Endometrium (tissue), 2 donors: ENCODE results near the gene SIGLEC11.
A peak's percentile ranks its signal among the peaks of the same experiment; 100 is the strongest.
"Not testable (repeated sequence)": the region's sequence is repeated elsewhere in the genome, so short reads cannot be mapped to it uniquely, and the experiment has no call there.

ENCODE experiments used
- FAIRE-seq: peaks from 2 replicates; lab custom pipeline; 2012; peaks lifted over from hg19 to GRCh38; lab: Jason Lieb, UNC
- donor health status: control.
- donor health status: control.

Gene SIGLEC11

DNA sequence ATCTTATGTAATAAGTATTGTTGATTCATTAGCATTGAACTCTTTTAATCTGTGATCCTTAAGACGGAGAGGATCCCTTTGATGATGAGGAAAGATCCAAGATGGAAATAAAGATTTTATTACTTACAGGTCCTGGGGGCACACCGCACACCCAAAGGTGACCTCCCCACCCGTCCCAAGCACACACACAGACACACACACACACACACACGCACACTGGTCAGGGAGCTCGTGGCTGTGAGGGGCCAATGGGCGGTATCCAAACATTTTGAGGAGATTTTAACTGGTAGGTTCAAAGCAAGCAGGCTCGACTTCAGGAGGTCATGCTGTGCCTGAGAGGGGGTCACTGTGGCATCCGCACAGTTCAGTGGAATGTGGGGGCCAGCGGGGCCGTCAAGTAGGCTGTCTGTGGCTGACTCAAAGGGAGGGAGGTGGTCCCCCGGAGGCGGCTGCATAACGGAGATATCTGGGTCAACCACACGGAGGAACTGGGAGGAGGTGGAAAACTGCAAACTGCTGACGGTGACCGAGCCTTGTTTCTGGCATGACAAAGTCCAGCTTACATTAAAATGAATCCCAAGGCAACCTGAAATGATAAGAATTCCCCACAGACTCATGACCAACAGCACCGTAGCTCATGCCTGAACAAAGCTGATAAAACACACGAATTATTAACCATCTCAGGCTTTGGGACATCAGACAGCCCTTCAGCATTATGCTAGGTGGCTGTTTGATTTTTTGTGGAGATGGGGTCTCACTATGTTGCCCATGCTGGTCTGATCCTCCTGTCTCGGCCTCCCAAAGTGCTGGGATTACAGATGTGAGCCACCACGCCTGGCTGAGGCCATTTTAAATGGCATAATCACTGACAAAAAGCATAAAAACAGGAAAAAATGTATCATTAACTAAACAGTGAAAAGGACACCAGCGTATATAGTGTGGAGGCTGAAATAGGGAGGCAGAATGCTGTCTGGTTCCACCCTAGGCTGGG lies 20.9 kb upstream of the SIGLEC11 start:
- no peak for FAIRE-seq

- FAIRE-seq: no peak
Observed at GRCh38 chr19:49978324-49978723, 17.4 kb upstream of the SIGLEC11 start.

DNA sequence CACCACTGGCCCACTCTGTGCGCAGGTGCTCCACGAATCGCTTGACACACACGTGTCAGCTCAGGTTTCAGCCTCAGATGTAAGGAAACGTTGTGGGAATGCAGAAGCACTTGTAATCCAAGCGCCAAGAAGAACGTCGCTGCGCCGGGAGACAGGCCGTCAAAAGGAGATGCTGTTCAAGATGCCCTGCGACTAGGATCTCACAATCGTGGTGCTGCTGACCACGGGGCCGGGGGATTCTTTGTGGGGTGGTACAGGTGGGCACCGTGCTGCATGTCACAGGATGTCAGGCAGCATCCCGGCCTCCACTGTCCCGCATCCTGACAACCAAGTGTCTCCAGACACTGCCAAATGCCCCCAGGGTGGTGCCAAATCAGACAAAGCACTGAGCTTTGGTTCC lies 16.9 kb upstream of the SIGLEC11 start:
- FAIRE-seq: no peak

DNA sequence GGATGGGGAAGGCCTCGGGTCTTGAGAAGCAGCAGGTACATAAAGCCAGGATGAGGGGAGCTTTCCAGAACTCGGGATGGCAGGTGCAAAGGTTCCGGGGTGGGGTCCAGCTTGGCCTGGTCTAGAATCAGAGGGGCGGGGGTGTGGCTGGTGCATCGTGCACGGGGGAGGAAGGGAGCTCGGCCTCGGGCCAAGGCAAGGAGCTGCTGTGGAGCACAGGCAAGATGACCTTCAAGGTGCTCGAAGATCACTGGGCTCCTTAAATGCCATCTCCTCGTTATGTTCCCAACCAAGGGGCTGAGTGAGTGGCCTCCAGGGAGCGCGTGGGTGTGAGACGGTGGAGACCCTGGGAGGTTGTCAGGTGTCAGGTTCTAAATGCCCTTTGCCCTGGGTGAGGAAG lies 16.1 kb upstream of the SIGLEC11 start:
- FAIRE-seq: no peak

DNA sequence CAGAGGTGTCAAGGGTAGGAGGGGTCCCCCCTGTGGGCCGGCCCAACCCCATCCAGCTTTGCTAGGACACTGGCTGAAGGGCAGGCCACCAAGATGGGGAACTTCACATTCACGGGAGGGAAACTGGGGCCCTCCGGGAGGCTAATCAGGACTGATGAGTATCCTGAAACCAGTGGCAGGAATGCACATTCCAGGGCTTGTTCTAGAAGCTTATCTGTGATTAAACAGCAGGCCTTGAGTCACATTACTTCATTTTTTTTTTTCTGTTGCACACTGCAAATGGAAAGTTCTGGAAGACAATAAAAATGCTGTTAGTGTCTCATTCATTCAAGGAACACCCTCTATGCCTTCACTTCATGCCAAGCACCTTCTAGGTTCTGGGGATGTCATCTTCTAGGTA lies 15.5 kb upstream of the SIGLEC11 start:
- no peak for FAIRE-seq

DNA sequence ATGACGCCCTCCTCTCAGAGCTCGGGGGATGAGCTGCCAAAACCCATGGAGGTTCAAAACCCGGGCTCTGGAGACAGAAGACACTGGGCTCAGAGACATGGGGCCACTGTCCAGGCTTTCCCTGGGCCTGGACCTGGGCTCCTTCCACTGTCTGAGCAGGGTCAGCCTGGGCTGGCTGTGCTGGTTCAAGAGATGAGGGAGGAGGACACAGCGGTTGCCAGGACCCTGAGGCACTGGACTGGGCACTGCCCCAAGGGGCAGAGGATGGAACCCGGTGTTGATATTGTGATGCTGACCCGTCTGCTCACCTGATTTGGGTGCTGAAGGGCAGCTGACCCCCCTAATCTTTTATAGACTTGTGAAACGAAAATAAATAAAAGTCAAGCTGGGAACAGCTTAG lies 14.1 kb upstream of the SIGLEC11 start:
- no peak for FAIRE-seq

DNA sequence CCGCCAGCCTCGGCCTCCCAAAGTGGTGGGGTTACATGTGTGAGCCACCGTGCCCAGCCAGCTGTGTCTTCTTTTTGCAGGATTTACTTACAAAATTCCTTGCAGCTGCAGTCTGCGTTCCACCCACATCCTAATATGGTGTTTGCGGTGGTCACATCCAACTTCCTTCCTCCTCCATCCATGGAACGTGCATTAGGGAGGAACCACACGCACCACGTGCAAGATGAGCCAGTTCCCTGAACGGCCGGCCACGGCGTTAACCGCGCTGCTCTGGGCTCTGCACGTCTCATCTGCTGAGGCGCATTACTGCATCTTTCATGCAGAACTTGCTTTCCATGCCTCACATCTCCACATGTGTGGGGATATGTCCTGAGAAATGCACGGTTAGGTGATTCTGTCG lies 13.0 kb upstream of the SIGLEC11 start:
- FAIRE-seq: no peak

DNA sequence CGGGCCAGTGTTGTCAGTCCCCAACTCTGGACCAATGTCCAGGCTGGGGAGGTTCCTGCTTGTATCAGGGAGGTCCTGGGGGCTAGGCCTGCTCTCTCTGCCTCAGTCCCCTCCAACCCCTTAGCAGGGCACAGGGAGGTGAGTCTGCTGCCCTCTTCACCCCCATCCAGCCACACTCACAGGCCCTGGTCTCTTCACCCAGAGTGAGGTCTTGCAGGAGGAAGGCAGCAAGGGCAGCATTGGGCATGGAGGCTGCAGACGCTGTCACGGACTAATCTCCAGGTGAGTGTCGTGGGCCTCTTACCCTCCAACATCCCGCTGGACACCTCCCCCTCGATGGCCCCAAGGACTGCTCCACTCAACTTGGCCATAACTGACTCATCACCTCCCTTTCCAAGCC lies 11.9 kb upstream of the SIGLEC11 start:
- FAIRE-seq: no peak

GRCh38 chr19:49971991-49972411 lies 11.0 kb upstream of the SIGLEC11 start:
- FAIRE-seq: no peak

DNA sequence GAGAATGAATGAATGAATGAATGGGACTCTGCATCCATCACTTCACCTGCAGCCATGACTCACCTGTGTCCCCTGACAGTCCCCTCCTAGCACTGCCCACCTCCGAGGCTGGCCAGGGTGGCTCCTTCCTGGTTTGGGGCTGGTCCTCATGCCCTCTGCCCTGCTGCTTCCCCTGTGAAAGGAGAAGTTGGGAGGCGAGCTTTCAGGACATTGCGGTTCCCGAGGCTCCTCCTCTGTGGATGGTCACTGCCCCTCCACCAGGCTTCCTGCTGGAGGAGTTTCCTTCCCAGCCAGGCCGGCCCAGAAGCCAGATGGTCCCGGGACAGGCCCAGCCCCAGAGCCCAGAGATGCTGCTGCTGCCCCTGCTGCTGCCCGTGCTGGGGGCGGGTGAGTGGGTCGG lies 8.4 kb upstream of the SIGLEC11 start:
- not testable (repeated sequence) for FAIRE-seq

GRCh38 chr19:49968279-49968922 lies 7.4 kb upstream of the SIGLEC11 start:
- no peak for FAIRE-seq

DNA sequence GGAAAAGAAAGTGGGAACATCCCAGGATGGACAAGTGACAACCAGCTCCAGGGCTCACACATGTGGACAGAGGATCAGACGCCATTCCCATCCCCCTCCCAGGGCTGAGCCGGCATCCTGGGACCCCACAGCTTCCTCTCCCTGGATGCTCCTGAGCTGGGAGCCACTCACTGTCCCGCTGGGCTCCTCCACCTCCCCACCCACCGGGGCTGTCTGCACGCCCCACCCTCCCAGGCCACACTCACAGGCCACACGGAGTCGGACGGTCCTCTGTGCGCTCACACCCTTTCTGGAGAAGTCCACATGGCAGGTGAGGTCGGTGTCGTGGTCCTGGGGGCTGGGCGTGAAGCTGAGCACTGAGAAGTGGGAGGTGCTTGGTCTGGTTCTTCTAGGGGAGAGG lies 1.1 kb downstream of the SIGLEC11 start:
- not testable (repeated sequence) for FAIRE-seq

DNA sequence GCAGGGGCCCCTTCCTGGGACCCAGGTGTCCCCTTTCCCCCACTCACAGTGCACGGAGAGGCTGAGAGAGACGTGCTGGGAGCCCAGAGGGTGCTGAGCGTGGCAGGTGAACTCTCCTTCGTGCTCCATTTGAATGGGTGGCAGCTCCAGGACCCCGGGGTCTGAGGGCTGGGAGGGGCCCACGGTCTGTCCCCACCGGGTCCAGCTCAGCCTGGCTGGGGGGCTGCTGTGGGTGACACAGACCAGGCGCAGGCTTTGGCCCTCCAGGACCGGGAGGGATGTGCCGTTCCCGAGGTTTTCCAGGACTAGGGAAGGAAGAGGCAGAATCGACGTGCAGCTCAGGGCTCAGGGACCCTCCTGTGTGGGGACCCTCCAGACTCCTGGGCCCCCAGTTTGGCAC lies 2.4 kb downstream of the SIGLEC11 start:
- not testable (repeated sequence) for FAIRE-seq

- not testable (repeated sequence) for FAIRE-seq
Observed at GRCh38 chr19:49958144-49958543, 2.8 kb downstream of the SIGLEC11 start.

- no peak for FAIRE-seq
Observed at GRCh38 chr19:49957262-49957915, 3.6 kb downstream of the SIGLEC11 start.

- FAIRE-seq: no peak
Observed at GRCh38 chr19:49956115-49956495, 4.9 kb downstream of the SIGLEC11 start.

- FAIRE-seq: no peak
Observed at GRCh38 chr19:49954933-49955332, 6.0 kb downstream of the SIGLEC11 start.

DNA sequence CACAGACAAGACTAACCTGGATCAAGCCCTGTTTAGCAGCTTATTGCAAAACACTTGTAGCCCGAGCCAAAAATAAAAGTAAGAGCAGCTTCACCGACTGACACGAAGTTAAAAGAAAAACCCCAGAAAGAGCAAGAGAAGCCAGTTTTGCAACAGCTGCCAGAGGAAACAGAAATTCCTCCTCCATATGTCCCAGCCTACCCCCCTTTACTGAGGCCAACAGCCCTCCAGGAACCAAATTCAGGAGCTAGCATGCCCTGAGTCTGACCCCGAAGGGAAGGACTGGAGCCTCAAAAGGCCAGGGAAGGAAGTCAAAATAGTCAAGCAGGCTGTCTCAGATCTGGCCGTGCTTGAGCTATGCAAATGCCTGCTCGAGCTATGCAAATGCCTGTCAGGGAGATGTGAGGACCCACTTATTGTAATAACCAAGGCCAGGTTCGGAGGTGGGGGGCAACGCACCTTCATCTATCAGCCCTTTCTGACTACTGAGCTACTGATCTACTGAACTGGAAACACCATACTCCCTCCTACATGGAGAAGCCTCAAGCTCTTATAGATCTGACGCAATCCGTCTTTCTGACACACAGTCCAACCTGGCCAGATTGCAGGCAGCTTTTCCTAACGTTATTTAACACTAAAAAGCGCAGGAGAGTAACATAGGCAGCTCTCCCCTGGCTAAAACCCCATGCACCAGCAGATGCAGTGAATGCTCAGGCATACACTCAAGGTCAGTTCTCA lies 6.7 kb downstream of the SIGLEC11 start:
- peak; percentile 12 for FAIRE-seq

- FAIRE-seq: no peak
Observed at GRCh38 chr19:49953416-49953815, 7.6 kb downstream of the SIGLEC11 start.

GRCh38 chr19:49952906-49953305 lies 8.1 kb downstream of the SIGLEC11 start:
- FAIRE-seq: no peak

- FAIRE-seq: peak; percentile 79
Observed at GRCh38 chr19:49952479-49952836, 8.5 kb downstream of the SIGLEC11 start.

GRCh38 chr19:49951806-49952478 lies 9.0 kb downstream of the SIGLEC11 start:
- no peak for FAIRE-seq
